Activated T-helper 1 cell treated with Interleukin-2 at 50 U/mL for 16 hours (primary cell): Measurements from ENCODE around the gene FBXL7.

Experiments used
- DNase-seq: peaks from one replicate; pipeline ENCODE4 v3.0.0-alpha.2; 2020; ENCODE audit warnings: low read depth

The FBXL7 gene

GRCh38 chr5:15946026-15946425 lies 446.0 kb downstream of the FBXL7 start:
- DNase-seq = no peak

GRCh38 chr5:15948190-15948589 lies 448.2 kb downstream of the FBXL7 start:
- DNase-seq = no peak

- DNase-seq = no peak
Measured at GRCh38 chr5:15951126-15951525, 451.1 kb downstream of the FBXL7 start.

GRCh38 chr5:15951550-15951949 lies 451.6 kb downstream of the FBXL7 start:
- DNase-seq = no peak

- no peak for DNase-seq
Measured at GRCh38 chr5:15956622-15957021, 456.6 kb downstream of the FBXL7 start.

GRCh38 chr5:15957124-15957523 lies 457.1 kb downstream of the FBXL7 start:
- no peak for DNase-seq

- no peak for DNase-seq
Measured at GRCh38 chr5:15959370-15960164, 459.6 kb downstream of the FBXL7 start.

- no peak for DNase-seq
Measured at GRCh38 chr5:15966066-15966640, 466.2 kb downstream of the FBXL7 start.

- no peak for DNase-seq
Measured at GRCh38 chr5:15966651-15967050, 466.7 kb downstream of the FBXL7 start.

GRCh38 chr5:15968993-15969392 lies 469.0 kb downstream of the FBXL7 start:
- DNase-seq = no peak

- no peak for DNase-seq
Measured at GRCh38 chr5:15977851-15978250, 477.9 kb downstream of the FBXL7 start.

GRCh38 chr5:15980835-15981234 lies 480.9 kb downstream of the FBXL7 start:
- DNase-seq = no peak

- no peak for DNase-seq
Measured at GRCh38 chr5:15983392-15983791, 483.4 kb downstream of the FBXL7 start.
